Esophagus (tissue), 2 donors: ENCODE results near the gene TMEM181. TPM values are rescaled to one million over a fixed set of nuclear protein-coding genes. Genes with fewer than 3 reads are reported as not detected.
"Not testable (repeated sequence)": the region's sequence is repeated elsewhere in the genome, so short reads cannot be mapped to it uniquely, and the experiment has no call there.

Source experiments
- H3K27ac ChIP-seq, 2 donors: one replicate each; pipeline ENCODE4 v1.5.1; 2013; ENCODE audit warnings: low read depth in 2 of 2, mild to moderate bottlenecking in 2 of 2, inconsistent platforms in 1 of 2, low read length in 1 of 2, moderate library complexity in 1 of 2
- H3K27me3 ChIP-seq, 2 donors: one replicate each; pipeline ENCODE4 v1.6.1; 2013; ENCODE audit warnings: low read length in 2 of 2, control low read depth in 1 of 2, mild to moderate bottlenecking in 1 of 2; ENCODE audit not compliant: insufficient read depth in 2 of 2, control insufficient read depth in 1 of 2
- H3K36me3 ChIP-seq, 2 donors: one replicate each; pipeline ENCODE4 v1.6.1; 2013; ENCODE audit warnings: low read length in 1 of 2; ENCODE audit not compliant: control insufficient read depth in 2 of 2, insufficient read depth in 2 of 2
- H3K4me1 ChIP-seq, 2 donors: one replicate each; pipeline ENCODE4 v1.6.1; 2013; ENCODE audit warnings: low read length in 1 of 2; ENCODE audit not compliant: control insufficient read depth in 2 of 2, insufficient read depth in 2 of 2
- H3K4me3 ChIP-seq, 2 donors: one replicate each; pipeline ENCODE4 v1.5.1; 2013; ENCODE audit warnings: low read length in 2 of 2, mild to moderate bottlenecking in 2 of 2, low read depth in 1 of 2, moderate library complexity in 1 of 2
- H3K9me3 ChIP-seq, 2 donors: one replicate each; pipeline ENCODE4 v1.6.1; 2013; ENCODE audit warnings: mild to moderate bottlenecking in 2 of 2, low read depth in 1 of 2, low read length in 1 of 2, moderate library complexity in 1 of 2; ENCODE audit not compliant: control insufficient read depth in 2 of 2, insufficient read depth in 1 of 2
- WGBS, 2 donors: extraction: QIAGEN DNeasy Blood & Tissue Kit; methylation state at CpG; one replicate each; pipeline ENCODE4 v1.1.7; 2013; 5-methylcytosine and 5-hydroxymethylcytosine counted together
- polyA plus RNA-seq, 2 donors: library from polyadenylated mRNA; stranded (reverse); fragments of 200-250 nt; gene quantifications; one replicate each; pipeline ENCODE4 v1.2.3, GENCODE V29; 2013
- donor health status: healthy with polysubstance abuse.
- donor health status: Bipolar disorder and iron deficiency.

TMEM181 gene
- polyA plus RNA-seq, 2 donors = 7.9 to 9.3 TPM

DNA sequence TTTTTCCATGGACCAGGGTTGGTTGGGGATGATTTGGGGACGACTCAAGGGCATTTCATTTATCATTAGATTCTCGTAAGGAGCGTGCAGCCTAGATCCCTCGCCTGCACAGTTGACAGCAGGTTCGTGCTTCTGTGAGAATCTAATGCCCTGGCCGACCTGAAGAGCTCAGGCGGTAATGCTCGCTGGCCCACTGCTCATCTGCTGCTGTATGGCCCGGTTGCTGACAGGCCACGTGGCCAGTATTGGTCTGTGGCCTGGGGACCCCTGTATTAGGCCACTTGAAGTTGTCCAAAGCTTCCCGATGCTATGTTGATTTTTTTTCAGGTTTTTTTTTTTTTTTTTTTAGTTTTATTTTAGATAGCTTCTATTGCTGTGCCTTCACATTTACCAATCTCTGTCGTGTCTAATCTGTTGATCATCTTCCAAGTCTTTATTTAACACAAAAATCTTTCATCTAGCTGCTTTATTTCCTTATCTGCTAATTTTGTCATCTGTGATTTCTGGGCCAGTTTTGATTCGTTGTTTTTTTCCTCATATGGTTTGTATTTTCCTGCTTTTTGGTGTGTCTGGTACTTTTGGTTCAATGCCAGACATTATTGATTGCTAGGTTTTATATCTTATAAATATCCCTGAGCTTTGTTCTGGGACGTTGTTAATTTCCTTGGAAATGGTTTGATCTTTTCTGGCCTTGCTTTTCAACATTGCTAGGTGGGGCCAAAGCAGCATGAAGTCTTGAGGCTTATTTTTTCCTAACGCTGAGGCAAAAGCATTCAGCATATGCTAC is 43.6 kb downstream of the TMEM181 start:
- peaks cover 0 to 30% of the 10 kb centered on the region in 2 donors for H3K36me3 ChIP-seq
- H3K9me3 ChIP-seq = no peaks in the 10 kb centered on the region
- 80 to 84% methylated on average over 15 of the region's 15 CpGs for WGBS, 2 donors
- H3K4me1 ChIP-seq = no peaks in the 10 kb centered on the region
- no peak overlapping the region for H3K4me3 ChIP-seq
- H3K27ac ChIP-seq = no peak overlapping the region
- H3K27me3 ChIP-seq = no peaks in the 10 kb centered on the region

DNA sequence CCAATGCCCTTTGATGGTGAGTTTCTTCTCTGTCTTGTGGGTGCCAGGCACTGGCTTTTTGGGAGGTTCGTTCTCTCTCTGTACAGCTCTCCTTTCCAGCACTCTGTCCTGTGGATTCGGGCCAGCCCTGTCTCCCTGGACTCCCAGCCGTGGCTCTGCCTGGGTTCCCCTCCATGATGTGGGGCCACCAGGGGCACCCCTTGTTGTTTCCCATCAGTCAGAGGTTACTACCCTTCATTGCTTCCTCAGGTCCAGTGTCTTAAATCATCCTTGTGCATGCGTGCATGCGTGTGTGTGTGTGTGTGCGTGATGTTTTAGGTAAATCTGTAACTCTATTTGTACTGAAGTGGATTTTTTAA is 44.1 kb downstream of the TMEM181 start:
- H3K36me3 ChIP-seq = peaks cover 0 to 27% of the 10 kb centered on the region in 2 donors

DNA sequence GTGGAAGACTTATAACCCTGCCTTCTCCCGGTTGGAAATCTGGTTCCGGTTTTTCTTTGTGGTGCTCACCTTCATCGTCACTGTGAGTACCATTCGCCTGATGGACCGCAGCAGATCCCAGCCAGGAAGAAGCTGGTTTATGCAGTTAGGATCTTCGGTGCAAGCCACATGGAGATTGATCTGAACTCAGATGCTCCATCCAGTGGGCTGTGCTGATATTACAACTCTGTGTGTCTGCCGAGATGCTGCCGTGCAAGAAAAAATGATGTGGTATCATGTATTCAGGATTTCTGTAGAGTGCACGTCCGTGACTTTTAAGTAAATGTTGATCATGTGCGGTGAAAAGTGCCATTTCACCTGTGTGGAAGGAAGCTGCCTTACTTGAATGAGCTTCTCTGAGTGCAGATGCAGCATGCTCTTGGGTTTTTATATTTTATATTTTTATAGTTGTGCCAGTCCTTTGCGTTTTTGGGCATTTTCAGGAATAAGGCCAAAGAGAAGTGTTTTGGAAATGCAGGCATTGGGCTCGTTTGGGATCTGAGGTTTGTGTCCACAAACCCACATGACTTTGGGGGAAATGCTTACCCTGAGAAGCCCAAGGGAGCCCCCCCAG is 45.5 kb downstream of the TMEM181 start:
- H3K9me3 ChIP-seq = no peaks in the 10 kb centered on the region
- H3K27ac ChIP-seq = no peak overlapping the region
- 41 to 43% methylated on average over 13 of the region's 13 CpGs for WGBS, 2 donors
- no peak overlapping the region for H3K4me3 ChIP-seq
- H3K27me3 ChIP-seq = no peaks in the 10 kb centered on the region
- no peaks in the 10 kb centered on the region for H3K4me1 ChIP-seq
- peaks cover 6 to 27% of the 10 kb centered on the region in 2 donors for H3K36me3 ChIP-seq

More for the DNA sequence above, 44.1 kb downstream of the TMEM181 start:
- no peak overlapping the region for H3K27ac ChIP-seq
- H3K9me3 ChIP-seq = no peaks in the 10 kb centered on the region
- no peaks in the 10 kb centered on the region for H3K4me1 ChIP-seq
- 70 to 87% methylated on average over 6 of the region's 6 CpGs for WGBS, 2 donors
- no peak overlapping the region for H3K4me3 ChIP-seq
- H3K27me3 ChIP-seq = no peaks in the 10 kb centered on the region

DNA sequence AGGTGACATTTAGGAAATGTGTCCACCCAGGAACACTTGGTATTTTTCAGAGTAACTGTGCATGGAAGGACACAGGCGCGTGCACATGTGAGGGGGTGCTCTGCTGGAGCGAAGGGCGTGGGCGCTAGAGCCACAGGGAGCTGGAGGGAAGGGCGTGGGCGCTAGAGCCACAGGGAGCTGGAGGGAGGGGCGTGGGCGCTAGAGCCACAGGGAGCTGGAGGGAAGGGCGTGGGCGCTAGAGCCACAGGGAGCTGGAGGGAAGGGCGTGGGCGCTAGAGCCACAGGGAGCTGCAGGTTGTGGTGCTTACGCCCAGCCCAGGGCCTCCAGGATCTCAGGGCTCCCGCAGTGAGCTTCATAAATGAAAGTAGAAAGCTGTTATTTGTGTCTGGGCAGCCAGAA is 46.1 kb downstream of the TMEM181 start:
- H3K4me1 ChIP-seq, H3K9me3 ChIP-seq, H3K27me3 ChIP-seq, H3K27ac ChIP-seq, H3K4me3 ChIP-seq: not testable (repeated sequence)
- 83 to 88% methylated on average over 15 of the region's 15 CpGs for WGBS, 2 donors
- H3K36me3 ChIP-seq = peaks cover 6 to 33% of the 10 kb centered on the region in 2 donors

DNA sequence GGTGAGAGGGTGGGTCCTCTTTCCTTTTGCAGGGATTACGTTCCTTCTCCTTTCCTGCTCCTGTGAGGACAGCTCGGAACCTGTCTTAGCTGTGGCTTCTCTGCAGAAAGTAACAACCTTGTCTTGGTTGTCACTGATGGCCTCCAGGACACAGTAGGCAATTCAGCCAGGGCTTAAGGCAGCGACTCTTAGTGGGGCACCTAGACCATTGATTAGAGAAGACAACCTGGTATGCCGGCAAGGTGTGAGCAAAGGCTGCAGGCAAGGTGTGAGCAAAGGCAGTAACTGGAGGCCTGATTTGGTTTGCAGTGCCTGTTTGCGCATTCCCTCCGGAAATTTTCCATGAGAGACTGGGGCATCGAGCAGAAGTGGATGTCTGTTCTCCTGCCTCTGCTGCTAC is 47.0 kb downstream of the TMEM181 start:
- 96% methylated on average over 7 of the region's 7 CpGs for WGBS, 2 donors
- no peaks in the 10 kb centered on the region for H3K9me3 ChIP-seq
- H3K27me3 ChIP-seq = no peaks in the 10 kb centered on the region
- H3K4me3 ChIP-seq = no peak overlapping the region
- H3K4me1 ChIP-seq = no peaks in the 10 kb centered on the region
- H3K27ac ChIP-seq = no peak overlapping the region
- peaks cover 6 to 35% of the 10 kb centered on the region in 2 donors for H3K36me3 ChIP-seq

DNA sequence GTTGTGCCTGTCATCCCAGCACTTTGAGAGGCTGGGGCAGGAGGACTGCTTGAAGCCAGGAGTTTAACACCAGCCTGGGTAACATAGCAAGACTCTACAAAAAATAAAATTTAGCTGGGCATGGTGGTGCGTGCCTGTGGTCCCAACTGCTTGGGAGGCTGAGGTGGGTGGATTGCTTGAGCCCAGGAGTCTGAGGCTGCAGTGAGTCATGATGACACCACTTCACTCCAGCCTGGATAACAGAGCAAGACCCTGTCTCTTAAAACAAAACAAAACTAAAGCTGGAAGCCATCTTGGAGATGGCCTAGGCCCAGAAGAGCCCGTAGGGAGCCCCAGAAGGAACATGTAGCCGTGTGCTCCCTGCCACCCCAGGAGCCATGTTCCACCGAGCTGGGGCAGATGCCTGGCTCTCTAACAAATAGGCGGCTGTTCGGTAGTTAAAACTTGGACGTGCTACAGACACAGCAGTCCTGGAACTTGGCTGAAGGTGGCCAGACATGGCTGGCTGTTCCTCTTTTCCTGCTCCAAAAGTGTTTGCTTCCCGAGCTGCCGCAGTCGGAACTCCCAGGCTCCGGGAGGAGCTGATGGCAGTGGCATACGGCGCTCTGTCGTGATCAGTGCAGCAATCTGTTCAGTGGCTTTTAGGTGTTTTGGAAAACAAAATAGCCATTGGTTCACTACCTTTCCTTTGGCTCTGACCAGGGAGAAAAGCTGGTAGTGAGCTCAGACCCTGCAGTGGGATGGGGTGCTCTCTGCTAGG is 47.7 kb downstream of the TMEM181 start:
- no peak overlapping the region for H3K27ac ChIP-seq
- 90 to 92% methylated on average over 14 of the region's 14 CpGs for WGBS, 2 donors
- peaks cover 6 to 35% of the 10 kb centered on the region in 2 donors for H3K36me3 ChIP-seq

DNA sequence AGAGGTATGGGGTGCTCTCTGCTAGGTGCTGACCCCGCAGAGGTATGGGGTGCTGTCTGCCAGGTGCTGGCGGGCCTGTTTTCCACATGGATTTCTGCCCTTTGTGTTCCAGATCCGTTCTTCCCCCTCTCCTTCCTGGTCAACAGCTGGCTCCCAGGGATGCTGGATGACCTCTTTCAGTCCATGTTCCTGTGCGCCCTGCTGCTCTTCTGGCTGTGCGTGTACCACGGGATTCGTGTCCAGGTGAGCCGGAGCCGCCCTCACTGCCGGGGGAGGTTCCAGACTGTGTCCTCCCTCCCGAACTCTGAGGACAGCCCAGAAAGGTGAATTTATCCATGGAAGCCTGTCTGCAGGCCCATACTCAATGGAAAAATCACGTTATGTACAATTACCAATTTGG is 48.3 kb downstream of the TMEM181 start:
- Histone ChIP-seq H3K36me3 (peaks cover 6 to 35% of the 10 kb centered on the region in 2 donors), H3K27me3 (no peaks in the 10 kb centered on the region), H3K4me3 (no peak overlapping the region), H3K4me1 (no peaks in the 10 kb centered on the region), H3K9me3 (no peaks in the 10 kb centered on the region), H3K27ac (no peak overlapping the region)
- WGBS, 2 donors = 94 to 96% methylated on average over 12 of the region's 12 CpGs

More for the DNA sequence above, 47.7 kb downstream of the TMEM181 start:
- H3K4me3 ChIP-seq = no peak overlapping the region
- H3K9me3 ChIP-seq = no peaks in the 10 kb centered on the region
- no peaks in the 10 kb centered on the region for H3K27me3 ChIP-seq
- H3K4me1 ChIP-seq = no peaks in the 10 kb centered on the region

DNA sequence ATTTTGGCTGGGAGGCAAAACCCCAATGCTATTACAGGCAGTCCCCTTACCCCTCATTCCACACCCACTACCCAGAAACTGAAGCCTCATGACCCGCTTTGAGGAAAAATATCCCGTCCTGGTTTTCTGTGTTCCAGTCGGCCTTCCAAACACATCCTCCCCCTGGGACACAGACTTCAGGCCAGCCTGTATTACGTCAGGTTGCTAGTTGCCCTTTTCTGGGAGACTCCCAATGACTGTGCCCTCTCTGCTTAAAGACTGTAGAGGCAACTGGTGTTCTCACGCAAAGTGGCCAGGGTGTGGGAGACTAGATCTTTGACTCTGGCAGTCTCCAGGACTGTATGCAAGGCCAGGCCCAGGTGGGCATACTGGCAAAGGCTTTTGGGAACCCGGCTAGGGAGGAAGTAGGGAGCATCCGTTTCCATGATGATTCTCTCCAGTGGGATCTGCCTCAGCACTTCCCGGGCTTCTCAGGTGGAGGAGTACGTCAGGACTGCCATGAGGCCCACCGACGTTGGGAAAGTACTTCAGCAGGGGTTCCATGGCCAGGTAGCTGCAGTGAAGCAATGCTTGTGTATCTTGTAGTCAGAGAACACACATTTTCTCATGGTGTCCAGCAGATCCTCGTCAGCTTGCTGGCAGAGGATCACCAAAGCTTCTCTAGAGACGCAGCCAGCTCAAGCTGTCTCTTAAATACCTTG is 49.7 kb downstream of the TMEM181 start:
- Histone ChIP-seq H3K27ac (no peak overlapping the region), H3K4me1 (no peaks in the 10 kb centered on the region), H3K27me3 (no peaks in the 10 kb centered on the region), H3K4me3 (no peak overlapping the region), H3K9me3 (no peaks in the 10 kb centered on the region), H3K36me3 (peaks cover 6 to 33% of the 10 kb centered on the region in 2 donors)
- WGBS, 2 donors = 90 to 91% methylated on average over 13 of the region's 13 CpGs

DNA sequence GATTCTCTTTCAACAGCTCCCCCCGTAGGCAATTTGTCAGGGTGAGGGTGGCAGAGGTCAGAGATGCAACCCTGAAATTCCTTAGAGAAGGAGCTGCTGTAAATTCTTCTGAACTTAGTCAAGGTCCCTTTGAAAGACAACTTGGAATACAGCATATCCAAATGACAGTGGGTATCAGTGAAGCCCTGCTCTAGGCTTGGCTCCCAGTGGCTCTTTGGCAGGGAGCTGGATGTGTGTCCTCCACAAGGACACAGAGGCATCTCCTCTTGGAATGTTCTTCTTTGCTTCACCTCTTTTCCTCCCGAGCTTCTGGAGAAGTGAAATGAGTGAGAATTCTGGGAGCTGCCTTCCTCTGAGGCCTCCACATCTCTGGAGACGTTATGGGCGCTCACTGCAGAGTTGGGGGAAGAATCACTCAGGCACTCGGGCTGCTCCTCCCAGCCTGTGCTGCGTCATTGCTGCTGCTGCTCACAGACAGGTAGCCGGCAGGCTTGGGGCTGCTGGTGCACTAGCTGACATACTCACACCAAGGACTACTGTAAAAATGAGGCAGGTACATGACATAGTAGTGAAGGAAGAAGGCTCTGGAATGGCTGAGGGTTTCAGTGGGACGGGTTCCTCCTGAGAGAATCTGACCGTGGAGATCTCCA is 50.6 kb downstream of the TMEM181 start:
- no peaks in the 10 kb centered on the region for H3K4me1 ChIP-seq
- H3K4me3 ChIP-seq = no peak overlapping the region
- H3K36me3 ChIP-seq = peaks cover 6 to 33% of the 10 kb centered on the region in 2 donors
- no peaks in the 10 kb centered on the region for H3K27me3 ChIP-seq
- H3K9me3 ChIP-seq = no peaks in the 10 kb centered on the region
- 79% methylated on average over 9 of the region's 9 CpGs for WGBS, 2 donors
- no peak overlapping the region for H3K27ac ChIP-seq
